GM12878 (cell line): Measurements from ENCODE around the gene SLC6A11. TPM values are rescaled to one million over a fixed set of nuclear protein-coding genes. Genes with fewer than 3 reads are reported as not detected.

Source experiments
- ATAC-seq: fragments of 200-7000 bp; cut with Tn5 transposase; 3 replicates; pipeline ENCODE4 v1.9.1; 2020; ENCODE audit warnings: mild to moderate bottlenecking, moderate library complexity
- BruUV-seq: library from RNA; stranded (reverse); fragments of 400-500 nt; replicated peaks from 2 replicates; lab custom pipeline; 2021; lab: Mats Ljungman, UMichigan
- CTCF ChIA-PET: fragments of 300-600 bp; sonication (Branson Sonifier 250); formaldehyde crosslinking; extraction: SDS; loops from one replicate; lab custom pipeline; 2021; ENCODE audit warnings: inconsistent platforms; lab: Yijun Ruan, JAX
- POLR2A ChIA-PET: fragments of 350-600 bp; formaldehyde crosslinking; extraction: SDS; loops from one replicate; lab custom pipeline; 2021; ENCODE audit warnings: inconsistent platforms; lab: Charles Lee
- RAD21 ChIA-PET: fragments of 300-600 bp; sonication (Branson Sonifier 250); formaldehyde crosslinking; loops from one replicate; lab custom pipeline; 2023; ENCODE audit warnings: antibody characterized with exemption; ENCODE audit not compliant: unreplicated experiment; lab: Charles Lee
- SMC1A ChIA-PET: fragments of 300-600 bp; sonication (Branson Sonifier 250); formaldehyde crosslinking; loops from one replicate; lab custom pipeline; 2023; ENCODE audit not compliant: unreplicated experiment, uncharacterized antibody; lab: Charles Lee
- DNase-seq: peaks from one replicate; pipeline ENCODE4 v3.0.0-alpha.2; 2011; ENCODE audit warnings: low read depth, low spot score
- FAIRE-seq: peaks from 3 replicates; lab custom pipeline; 2011; peaks lifted over from hg19 to GRCh38; lab: Jason Lieb, UNC
- H2AFZ ChIP-seq: 2 replicates; pipeline ENCODE4 v1.6.0; 2011; ENCODE audit warnings: low read depth, low read length, control low read depth; ENCODE audit not compliant: control insufficient read depth
- H3K27ac ChIP-seq: 2 replicates; pipeline ENCODE4 v1.5.1; 2011; ENCODE audit warnings: control low read depth; ENCODE audit not compliant: control insufficient read depth, insufficient read depth
- H3K27me3 ChIP-seq, 2 experiments: replicated peaks in 1 of 2; 2 replicates each; pipeline versions ENCODE4 v1.6.0 to v1.6.1; 2011; ENCODE audit warnings: low read length in 1 of 2; ENCODE audit not compliant: control insufficient read depth in 2 of 2, insufficient read depth in 2 of 2
- H3K36me3 ChIP-seq, 2 experiments: 2 replicates each; pipeline ENCODE4 v1.5.1; 2011; ENCODE audit warnings: low read length in 1 of 2; ENCODE audit not compliant: control insufficient read depth in 2 of 2, insufficient read depth in 2 of 2
- H3K4me1 ChIP-seq: 2 replicates; pipeline ENCODE4 v1.6.1; 2011; ENCODE audit warnings: mild to moderate bottlenecking, low read length, moderate library complexity, mixed read lengths; ENCODE audit not compliant: control insufficient read depth, insufficient read depth
- H3K4me2 ChIP-seq: 2 replicates; pipeline ENCODE4 v1.6.0; 2011; ENCODE audit warnings: control low read depth; ENCODE audit not compliant: control insufficient read depth, insufficient read depth
- H3K4me3 ChIP-seq: fragments of 200-600 bp; sonication (generic); 2 replicates; pipeline ENCODE4 v1.5.1; 2016
- H3K79me2 ChIP-seq: 2 replicates; pipeline ENCODE4 v1.6.0; 2011; ENCODE audit warnings: low read length; ENCODE audit not compliant: control insufficient read depth, insufficient read depth
- H3K9ac ChIP-seq: 2 replicates; pipeline ENCODE4 v1.8.0; 2011; ENCODE audit warnings: low read length, control low read depth, mixed read lengths; ENCODE audit not compliant: control insufficient read depth, insufficient read depth
- H3K9me3 ChIP-seq: replicated peaks from 3 replicates; pipeline ENCODE4 v1.5.1; 2011; ENCODE audit warnings: mild to moderate bottlenecking, low read length; ENCODE audit not compliant: control insufficient read depth, insufficient read depth
- H4K20me1 ChIP-seq: 2 replicates; pipeline ENCODE4 v1.6.0; 2011; ENCODE audit not compliant: control insufficient read depth, insufficient read depth
- ATF7 ChIP-seq: fragments of 450-650 bp; IDR thresholded peaks from 2 replicates; pipeline ENCODE4 v1.6.1; 2016; ENCODE audit warnings: low read depth, mild to moderate bottlenecking
- IKZF1 ChIP-seq: fragments of 450-650 bp; conservative IDR thresholded peaks from 2 replicates; pipeline ENCODE4 v1.6.1; 2017; ENCODE audit warnings: antibody characterized with exemption, mild to moderate bottlenecking
- IRF3 ChIP-seq: fragments of 450-650 bp; IDR thresholded peaks from 2 replicates; pipeline ENCODE4 v1.6.1; 2014; ENCODE audit warnings: mild to moderate bottlenecking
- MEF2A ChIP-seq: IDR thresholded peaks from 2 replicates; pipeline ENCODE4 v1.6.1; 2011; ENCODE audit warnings: low read depth, mild to moderate bottlenecking, low read length, moderate library complexity; ENCODE audit not compliant: insufficient read depth
- NFYB ChIP-seq: IDR thresholded peaks from 2 replicates; pipeline ENCODE4 v1.6.1; 2011; ENCODE audit warnings: low read depth, mild to moderate bottlenecking, low read length, improper control_type of control experiment, moderate library complexity; ENCODE audit not compliant: insufficient read depth
- SPI1 ChIP-seq: IDR thresholded peaks from 2 replicates; pipeline ENCODE4 v1.6.1; 2011; ENCODE audit warnings: low read depth, mild to moderate bottlenecking, low read length, moderate library complexity, borderline replicate concordance; ENCODE audit not compliant: insufficient read depth
- SUZ12 ChIP-seq: fragments of 200-600 bp; sonication (generic); IDR thresholded peaks from one replicate; pipeline ENCODE4 v1.6.1; 2018; ENCODE audit warnings: antibody characterized with exemption, mild to moderate bottlenecking; ENCODE audit not compliant: unreplicated experiment
- USF1 ChIP-seq: IDR thresholded peaks from 2 replicates; pipeline ENCODE4 v1.6.1; 2011; ENCODE audit warnings: borderline replicate concordance, low read depth, mild to moderate bottlenecking, moderate library complexity, mixed read lengths, low read length; ENCODE audit not compliant: insufficient read depth; ENCODE audit errors: extremely low read length
- ZBED1 ChIP-seq: IDR thresholded peaks from 2 replicates; pipeline ENCODE4 v1.6.1; 2016; ENCODE audit warnings: borderline replicate concordance
- ZNF622 ChIP-seq: fragments of 450-650 bp; IDR thresholded peaks from 2 replicates; pipeline ENCODE4 v1.6.1; 2017; ENCODE audit warnings: mild to moderate bottlenecking, inconsistent platforms
- WGBS: methylation state at CpG from one replicate; pipeline ENCODE4 v1.1.6; 2016; ENCODE audit warnings: low lambda C conversion rate; ENCODE audit not compliant: insufficient replicate concordance, insufficient coverage; ENCODE audit errors: missing lambda C conversion rate; 5-methylcytosine and 5-hydroxymethylcytosine counted together
- in situ Hi-C: fragments of 300-500 bp; cut with MboI; formaldehyde crosslinking; loops from 9 replicates; pipeline ENCODE4 v1.14.3; 2018; ENCODE audit warnings: mixed read lengths
- intact Hi-C: fragments of 100-400 bp; cut with micrococcal nuclease; formaldehyde crosslinking; loops from one replicate; pipeline ENCODE4 v1.14.2; 2022; ENCODE audit not compliant: unreplicated experiment
- polyA plus RNA-seq, 11 experiments: library from polyadenylated mRNA; depleted of rRNA in 4 of 11; unstranded in 6 of 11; stranded (reverse) in 5 of 11; fragments of >200 nt; fragmentation: Nextera tagmentation in 4 of 11; fragmentation: Illumina TruSeq in 1 of 11; extraction: Ambion mirVana in 4 of 11; extraction: Trizol in 1 of 11; gene quantifications; 1 replicate in 1 of 11; 2 replicates in 10 of 11; pipeline versions ENCODE4 v1.2.1 to v1.2.3, GENCODE V29; 2011 to 2016; ENCODE audit warnings: inconsistent platforms in 2 of 11, missing spikeins in 2 of 11, low read depth in 1 of 11
- total RNA-seq, 4 experiments: library from RNA; depleted of rRNA in 3 of 4; stranded (reverse); fragments of >200 nt in 3 of 4; fragmentation: Illumina TruSeq in 1 of 4; extraction: Trizol in 1 of 4; gene quantifications; 2 replicates each; pipeline versions ENCODE4 v1.2.1 to v1.2.3, GENCODE V29; 2013 to 2021

SLC6A11 gene
- total and polyA plus RNA-seq, 10 of the 15 experiments (the other 5 are each of a cell fraction or from before 2014, with no cell fraction given) = not detected

- intact Hi-C loops = no loop called here
- ChIA-PET POLR2A (no interaction called here), SMC1A (no interaction called here), RAD21 (no interaction called here), CTCF (no interaction called here)
- no peak overlapping the region for H3K4me2 ChIP-seq
- H3K4me1 ChIP-seq = no peaks in the 10 kb centered on the region
- no TSS peak for BruUV-seq
- ATAC-seq (no peak), FAIRE-seq (no peak), DNase-seq (no peak)
- H4K20me1 ChIP-seq = no peaks in the 10 kb centered on the region
- H3K79me2 ChIP-seq = no peaks in the 10 kb centered on the region
- no peaks in the 10 kb centered on the region for H3K36me3 ChIP-seq
- H3K9ac ChIP-seq = no peak overlapping the region
- no peaks in the 10 kb centered on the region; a peak in 2 of 4 replicates for H3K27me3 ChIP-seq
- H3K27ac ChIP-seq = no peak overlapping the region
- TF ChIP-seq SPI1 (no peak), MEF2A (no peak), IKZF1 (no peak), SUZ12 (no peak), ATF7 (no peak), ZNF622 (no peak), IRF3 (no peak), NFYB (no peak), USF1 (no peak), ZBED1 (no peak)
- no peak overlapping the region for H2AFZ ChIP-seq
- 31% methylated on average over 6 of the region's 6 CpGs for WGBS
- H3K9me3 ChIP-seq = no peaks in the 10 kb centered on the region
- H3K4me3 ChIP-seq = no peak overlapping the region
- in situ Hi-C loops = no loop called here
Measured at GRCh38 chr3:10956986-10957385, 141.0 kb downstream of the SLC6A11 start.
